B cell (primary cell): ENCODE data around the gene PIGT. TPM values are rescaled to one million over a fixed set of nuclear protein-coding genes. Genes with fewer than 3 reads are reported as not detected.

Source experiments
- ATAC-seq: fragments of 200-7000 bp; cut with Tn5 transposase; one replicate; pipeline ENCODE4 v1.10.0; 2021; ENCODE audit warnings: low read depth, mild to moderate bottlenecking, moderate number of reproducible peaks, moderate library complexity
- CTCF ChIA-PET: fragments of 350-600 bp; sonication (Branson Sonifier 250); formaldehyde crosslinking; loops from one replicate; lab custom pipeline; 2021; ENCODE audit warnings: antibody characterized with exemption, inconsistent platforms; lab: Charles Lee
- POLR2A ChIA-PET: fragments of 350-600 bp; sonication (Branson Sonifier 250); formaldehyde crosslinking; loops from one replicate; lab custom pipeline; 2021; ENCODE audit warnings: antibody characterized with exemption; lab: Charles Lee
- DNase-seq: peaks from one replicate; pipeline ENCODE4 v3.0.0; 2013
- H2AFZ ChIP-seq: 2 replicates; pipeline ENCODE4 v1.6.1; 2012; ENCODE audit warnings: mild to moderate bottlenecking, low read depth, low read length; ENCODE audit not compliant: insufficient read depth, poor library complexity, severe bottlenecking
- H3K27ac ChIP-seq, 2 donors: 1 replicate in 1 of 2; 2 replicates in 1 of 2; pipeline ENCODE4 v1.5.1; 2012 to 2013; ENCODE audit warnings: low read length in 2 of 2, mild to moderate bottlenecking in 2 of 2, moderate library complexity in 1 of 2
- H3K27me3 ChIP-seq, 4 experiments: fragments of 200-600 bp in 1 of 4; sonication (generic) in 1 of 4; replicated peaks in 1 of 4; 1 replicate in 2 of 4; 2 replicates in 2 of 4; pipeline versions ENCODE4 v1.6.1 to v1.7.0; 2013 to 2016; ENCODE audit warnings: low read length in 3 of 4, mild to moderate bottlenecking in 2 of 4, mixed read lengths in 1 of 4, moderate library complexity in 1 of 4; ENCODE audit not compliant: insufficient read depth in 4 of 4, control insufficient read depth in 3 of 4; ENCODE audit errors: control extremely low read depth in 1 of 4
- H3K36me3 ChIP-seq, 2 experiments: replicated peaks in 1 of 2; 1 replicate in 1 of 2; 2 replicates in 1 of 2; pipeline versions ENCODE4 v1.6.1 to v1.7.1; 2013; ENCODE audit warnings: low read length in 1 of 2; ENCODE audit not compliant: insufficient read depth in 2 of 2, control insufficient read depth in 1 of 2; ENCODE audit errors: control extremely low read depth in 1 of 2, extremely low read depth in 1 of 2
- H3K4me1 ChIP-seq, 2 donors: fragments of 200-600 bp in 1 of 2; sonication (generic) in 1 of 2; 1 replicate in 1 of 2; 2 replicates in 1 of 2; pipeline versions ENCODE4 v1.5.1 to v1.6.1; 2013 to 2017; ENCODE audit warnings: low read length in 2 of 2; ENCODE audit not compliant: control insufficient read depth in 2 of 2, insufficient read depth in 2 of 2
- H3K4me2 ChIP-seq: replicated peaks from 2 replicates; pipeline ENCODE3; 2012; ENCODE audit warnings: mild to moderate bottlenecking, low read depth, low read length; ENCODE audit not compliant: poor library complexity, severe bottlenecking
- H3K4me3 ChIP-seq, 5 experiments: fragments of 200-600 bp in 1 of 5; sonication (generic) in 1 of 5; 1 replicate in 3 of 5; 2 replicates in 2 of 5; pipeline versions ENCODE4 v1.5.1 to v1.7.0; 2011 to 2016; ENCODE audit warnings: low read length in 4 of 5, mild to moderate bottlenecking in 4 of 5, low read depth in 2 of 5, control low read depth in 1 of 5, moderate library complexity in 1 of 5; ENCODE audit not compliant: insufficient read depth in 1 of 5; ENCODE audit errors: control extremely low read depth in 1 of 5, extremely low read depth in 1 of 5
- H3K79me2 ChIP-seq: fragments of 200-600 bp; sonication (generic); one replicate; pipeline ENCODE4 v1.6.0; 2016; ENCODE audit warnings: low read length; ENCODE audit not compliant: control insufficient read depth, insufficient read depth
- H3K9ac ChIP-seq: fragments of 200-600 bp; sonication (generic); 2 replicates; pipeline ENCODE4 v1.6.1; 2017; ENCODE audit warnings: mild to moderate bottlenecking, low read length, moderate library complexity
- H3K9me3 ChIP-seq, 3 donors: one replicate each; pipeline versions ENCODE4 v1.6.1 to v1.7.1; 2013; ENCODE audit warnings: low read length in 2 of 3; ENCODE audit not compliant: control insufficient read depth in 2 of 3, insufficient read depth in 1 of 3; ENCODE audit errors: control extremely low read depth in 1 of 3
- H4K20me1 ChIP-seq: 2 replicates; pipeline ENCODE4 v1.6.0; 2012; ENCODE audit warnings: mild to moderate bottlenecking, low read length; ENCODE audit not compliant: insufficient read depth, control insufficient read depth, poor library complexity, severe bottlenecking
- H3K27ac Mint-ChIP-seq: one replicate; pipeline ENCODE4 v1.8.0; 2021; ENCODE audit warnings: mixed read lengths
- H3K27me3 Mint-ChIP-seq: one replicate; pipeline ENCODE4 v1.8.0; 2021; ENCODE audit warnings: mixed read lengths
- H3K4me1 Mint-ChIP-seq: one replicate; pipeline ENCODE4 v1.8.0; 2021; ENCODE audit warnings: mixed read lengths
- H3K4me3 Mint-ChIP-seq: one replicate; pipeline ENCODE4 v1.8.0; 2021; ENCODE audit warnings: mixed read lengths
- H3K9me3 Mint-ChIP-seq: one replicate; pipeline ENCODE4 v1.8.0; 2022; ENCODE audit warnings: mixed read lengths; ENCODE audit not compliant: insufficient read depth
- CTCF ChIP-seq: fragments of 200-600 bp; IDR thresholded peaks from one replicate; pipeline ENCODE4 v1.8.0; 2022; ENCODE audit warnings: antibody characterized with exemption, mild to moderate bottlenecking
- EZH2 ChIP-seq: IDR thresholded peaks from 2 replicates; pipeline ENCODE4 v1.6.1; 2012; ENCODE audit warnings: borderline replicate concordance, low read depth, mild to moderate bottlenecking, moderate library complexity, low read length; ENCODE audit not compliant: insufficient read depth, poor library complexity, severe bottlenecking
- WGBS: methylation state at CpG from one replicate; pipeline ENCODE4 v1.1.5; 2013; ENCODE audit warnings: missing lambda C conversion rate; ENCODE audit not compliant: insufficient coverage; 5-methylcytosine and 5-hydroxymethylcytosine counted together
- intact Hi-C: fragments of 100-400 bp; cut with micrococcal nuclease; formaldehyde crosslinking; loops from one replicate; pipeline ENCODE4 v1.10.0; 2022
- polyA plus RNA-seq: library from polyadenylated mRNA; depleted of rRNA; stranded (reverse); fragments of >200 nt; gene quantifications from 2 replicates; pipeline ENCODE4 v1.2.3, GENCODE V29; 2012
- total RNA-seq, 2 donors: library from RNA; stranded (reverse); fragments of 120-200 nt in 1 of 2; gene quantifications; 1 replicate in 1 of 2; 2 replicates in 1 of 2; pipeline versions ENCODE4 v1.2.3 to v1.2.4, GENCODE V29; 2013 to 2022

The PIGT gene
- total and polyA plus RNA-seq, 2 donors (not counting 1 experiment from before 2014, with no cell fraction given), result 51.6 to 106 TPM

DNA sequence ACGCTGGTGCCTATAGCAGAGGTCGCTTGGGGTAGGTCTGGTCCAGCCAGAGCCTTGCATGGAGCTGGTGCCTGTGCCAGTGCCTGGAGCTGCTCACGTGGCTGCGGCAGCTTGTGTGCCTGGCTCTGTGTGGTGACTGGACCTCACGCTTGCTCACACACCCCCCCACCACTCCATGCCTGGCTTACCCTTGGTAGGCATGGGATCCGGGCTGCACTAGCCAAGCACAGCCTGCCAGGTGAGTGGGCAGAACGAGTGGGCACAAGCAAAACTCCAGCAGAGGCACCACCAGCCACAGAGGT is 20.9 kb upstream of the PIGT start:
- Histone ChIP-seq H3K9me3 (peaks cover 0 to 5% (median 0%) of the 10 kb centered on the region in 3 donors), H3K4me3 (no peak overlapping the region), H3K79me2 (peaks cover 18% of the 10 kb centered on the region), H3K9ac (no peak overlapping the region), H3K27ac (no peak overlapping the region), H4K20me1 (no peaks in the 10 kb centered on the region), H3K4me2 (no peak overlapping the region), H3K4me1 (no peaks in the 10 kb centered on the region), H3K36me3 (peaks cover 0 to 6% of the 10 kb centered on the region in 2 experiments), H2AFZ (no peak overlapping the region), H3K27me3 (no peaks in the 10 kb centered on the region)
- ChIA-PET POLR2A (no interaction called here), CTCF (interaction anchor here (1.7 kb wide), 1 partner anchor 21 kb away, joined by 5 read pairs; no protein-coding TSS in a partner anchor)
- Mint-ChIP-seq H3K4me1 (peaks cover 3% of the 10 kb centered on the region), H3K9me3 (peaks cover 7% of the 10 kb centered on the region), H3K27me3 (no peaks in the 10 kb centered on the region), H3K27ac (no peak overlapping the region), H3K4me3 (no peak overlapping the region)
- ATAC-seq (no peak), DNase-seq (no peak)
- WGBS, result 95% methylated on average over 6 of the region's 7 CpGs
- TF ChIP-seq EZH2 (no peak), CTCF (no peak)
- intact Hi-C loops, result no loop called here

GRCh38 chr20:45399018-45399417 is 16.9 kb upstream of the PIGT start:
- Histone ChIP-seq H3K27ac (no peak overlapping the region), H3K36me3 (peaks cover 0 to 4% of the 10 kb centered on the region in 2 experiments), H3K9me3 (peaks cover 0 to 20% (median 15%) of the 10 kb centered on the region in 3 donors), H3K4me3 (no peak overlapping the region), H3K27me3 (no peaks in the 10 kb centered on the region), H3K4me1 (no peaks in the 10 kb centered on the region), H4K20me1 (no peaks in the 10 kb centered on the region), H3K79me2 (peaks cover 19% of the 10 kb centered on the region), H2AFZ (no peak overlapping the region), H3K4me2 (no peak overlapping the region), H3K9ac (no peak overlapping the region)
- Mint-ChIP-seq H3K9me3 (peaks cover 12% of the 10 kb centered on the region), H3K27ac (no peak overlapping the region), H3K27me3 (peaks cover 2% of the 10 kb centered on the region), H3K4me1 (no peaks in the 10 kb centered on the region), H3K4me3 (no peak overlapping the region)
- WGBS, result no CpG with 5 or more reads among the region's 1 CpG
- ChIA-PET CTCF (no interaction called here), POLR2A (no interaction called here)
- TF ChIP-seq EZH2 (no peak), CTCF (no peak)
- no peak for DNase-seq
- no peak for ATAC-seq
- intact Hi-C loops, result no loop called here
